22Rv1 (cell line): ENCODE data around the gene DCTN1.

Experiments used
- H3K27ac ChIP-seq: fragments of 450-650 bp; 2 replicates; pipeline ENCODE4 v1.5.1; 2017
- CTCF ChIP-seq: fragments of 450-650 bp; IDR thresholded peaks from 2 replicates; pipeline ENCODE4 v1.5.1; 2017; ENCODE audit warnings: mild to moderate bottlenecking
- ZFX ChIP-seq: fragments of 450-650 bp; IDR thresholded peaks from 2 replicates; pipeline ENCODE4 v1.6.1; 2017; ENCODE audit warnings: antibody characterized with exemption, borderline replicate concordance

The DCTN1 gene

DNA sequence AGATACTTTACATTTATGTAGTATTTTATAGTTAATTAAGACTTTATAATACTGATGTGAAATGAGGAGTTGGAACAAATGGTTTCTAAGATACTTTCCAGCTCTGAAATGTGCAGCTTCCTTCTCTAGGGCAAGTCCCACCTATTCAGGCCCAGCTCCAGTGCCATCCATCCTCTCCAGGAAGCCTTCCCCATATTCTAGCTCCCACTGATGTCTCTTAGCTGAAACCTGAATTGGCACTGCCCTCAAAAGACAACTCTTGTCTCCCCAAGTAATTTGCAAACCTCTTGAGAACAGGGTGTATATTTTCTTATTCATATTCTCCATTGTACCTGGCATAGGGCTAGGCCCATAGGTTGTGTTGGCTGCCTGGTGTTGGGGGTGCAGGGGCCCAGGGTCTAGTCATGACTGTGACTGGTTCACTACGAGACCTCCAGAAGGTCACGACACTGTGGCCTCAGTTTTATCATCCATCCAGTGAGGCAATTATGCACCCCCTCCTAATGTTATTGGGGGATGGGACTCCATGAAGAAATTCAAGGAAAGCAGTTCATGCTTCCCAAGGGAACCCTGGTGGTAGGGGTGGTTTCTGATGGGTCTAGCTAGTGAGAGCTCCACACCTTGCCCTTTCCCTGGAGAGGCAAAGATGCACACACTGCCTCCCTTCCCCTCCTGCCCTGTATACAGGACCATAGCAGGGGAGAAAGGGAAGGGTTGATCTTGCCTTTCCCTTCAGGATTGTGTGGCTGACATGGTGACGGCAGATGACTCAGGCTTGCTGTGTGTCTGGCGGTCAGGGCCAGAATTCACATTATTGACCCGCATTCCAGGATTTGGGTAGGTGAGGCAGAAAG, 44.3 kb upstream of the DCTN1 start:
- TF ChIP-seq CTCF = no peak
- TF ChIP-seq ZFX = no peak
- H3K27ac ChIP-seq = peak overlapping the region; percentile 22; the same call in 1 of the 2 replicates

DNA sequence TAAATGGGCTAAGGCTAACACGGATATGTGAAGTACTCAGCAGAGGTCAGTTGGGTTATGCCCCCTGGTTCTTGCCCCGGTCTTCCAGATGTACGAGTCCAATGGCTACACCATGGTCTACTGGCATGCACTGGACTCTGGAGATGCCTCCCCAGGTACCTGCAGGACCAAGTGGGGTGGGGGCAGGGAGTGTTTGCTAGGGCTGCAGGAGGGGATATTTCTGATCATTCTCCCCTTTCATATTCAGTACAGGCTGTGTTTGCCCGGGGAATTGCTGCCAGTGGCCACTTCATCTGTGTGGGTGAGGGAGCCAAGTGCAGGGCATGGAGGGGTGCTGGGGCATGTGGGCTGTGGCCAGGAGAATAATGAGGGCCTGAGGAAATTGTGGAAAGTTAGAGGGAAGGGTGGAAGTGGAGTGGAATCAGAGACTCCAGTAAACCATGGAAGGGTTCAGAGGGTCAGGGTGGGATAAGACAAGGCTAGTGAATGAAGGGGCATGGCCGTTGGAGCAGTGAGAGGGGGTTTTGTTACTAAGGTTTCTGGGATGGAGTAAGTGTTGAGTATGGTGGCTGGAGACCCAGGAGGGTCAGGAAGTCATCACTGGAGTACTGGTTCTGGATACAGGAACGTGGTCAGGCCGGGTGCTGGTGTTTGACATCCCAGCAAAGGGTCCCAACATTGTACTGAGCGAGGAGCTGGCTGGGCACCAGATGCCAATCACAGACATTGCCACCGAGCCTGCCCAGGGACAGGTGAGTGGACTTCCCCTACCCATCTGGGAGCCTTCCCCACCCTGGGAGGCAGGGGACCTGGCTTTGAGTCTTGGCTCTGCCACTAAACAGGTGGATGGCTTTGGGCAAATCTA, 43.4 kb upstream of the DCTN1 start:
- H3K27ac ChIP-seq = no peak overlapping the region; the same call in 1 of the 2 replicates
- TF ChIP-seq CTCF (no peak), ZFX (no peak)

DNA sequence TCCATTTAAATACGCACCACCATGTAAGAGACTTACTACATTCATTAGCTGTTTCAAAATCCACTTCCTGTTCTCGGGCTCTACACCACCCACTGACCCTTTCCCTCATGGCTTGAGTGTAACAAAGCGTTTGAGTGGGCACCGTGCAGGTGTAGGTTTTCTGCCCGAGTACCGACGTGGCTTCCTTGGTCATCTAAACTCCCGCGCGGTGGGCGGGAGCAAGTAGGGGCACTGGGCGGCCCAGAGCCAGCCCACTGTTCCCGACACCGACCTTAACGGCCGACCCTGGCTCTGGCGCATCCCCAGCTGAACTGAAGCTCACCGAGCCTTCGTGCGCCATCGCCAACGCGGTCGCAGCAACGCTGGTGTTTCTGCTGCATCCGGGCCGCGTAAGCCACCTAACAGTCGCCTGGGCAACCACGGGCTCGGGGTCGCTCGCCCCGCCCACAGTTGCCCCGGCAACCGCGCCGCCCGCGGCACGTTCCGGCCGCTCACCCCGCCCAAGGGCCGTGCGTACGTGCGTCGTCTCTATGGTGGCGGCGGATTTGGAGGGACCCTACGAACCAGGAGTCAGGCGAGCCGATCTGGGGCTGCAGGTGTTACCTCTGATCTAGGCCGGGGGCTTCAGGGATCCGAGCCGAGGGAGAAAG, 41.2 kb upstream of the DCTN1 start, which contains the start of the genes C2orf81 and WDR54:
Gene C2orf81 (minus strand): TSS at position 399 of the 650 bp plus-strand sequence. CDS start 59 bp downstream, at position 340.
Gene WDR54 (plus strand): TSS at position 510 of the 650 bp plus-strand sequence. CDS start 424 bp downstream, outside the sequence.
- TF ChIP-seq CTCF = no peak
- no peak for TF ChIP-seq ZFX
- H3K27ac ChIP-seq = peak within 1 kb of the TSS; percentile 78

GRCh38 chr2:74420443-74421103, 40.5 kb upstream of the DCTN1 start:
- peak overlapping the region; percentile 78 for H3K27ac ChIP-seq

DNA sequence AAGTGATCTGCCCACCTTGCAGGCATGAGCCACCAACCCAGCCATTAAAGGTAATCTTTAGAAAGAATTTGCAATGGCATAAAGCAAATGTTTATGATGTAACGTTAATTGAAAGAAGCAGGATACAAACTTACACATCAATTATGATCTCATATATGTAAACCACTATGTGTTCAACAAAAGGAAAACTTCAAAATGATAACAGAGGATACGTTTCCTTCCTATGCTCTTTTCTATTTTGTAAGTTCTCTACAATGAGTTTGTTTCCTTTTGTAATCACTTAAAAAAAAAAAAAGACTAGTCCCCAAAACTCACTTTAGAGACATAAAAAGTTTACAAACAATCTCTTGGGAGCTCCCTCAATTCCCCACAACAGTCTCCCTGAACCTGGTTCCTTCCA, 39.9 kb upstream of the DCTN1 start:
- no peak overlapping the region for H3K27ac ChIP-seq
- no peak for TF ChIP-seq ZFX
- no peak for TF ChIP-seq CTCF

GRCh38 chr2:74419345-74419744, 39.2 kb upstream of the DCTN1 start:
- no peak overlapping the region for H3K27ac ChIP-seq
- TF ChIP-seq ZFX (no peak), CTCF (no peak)

DNA sequence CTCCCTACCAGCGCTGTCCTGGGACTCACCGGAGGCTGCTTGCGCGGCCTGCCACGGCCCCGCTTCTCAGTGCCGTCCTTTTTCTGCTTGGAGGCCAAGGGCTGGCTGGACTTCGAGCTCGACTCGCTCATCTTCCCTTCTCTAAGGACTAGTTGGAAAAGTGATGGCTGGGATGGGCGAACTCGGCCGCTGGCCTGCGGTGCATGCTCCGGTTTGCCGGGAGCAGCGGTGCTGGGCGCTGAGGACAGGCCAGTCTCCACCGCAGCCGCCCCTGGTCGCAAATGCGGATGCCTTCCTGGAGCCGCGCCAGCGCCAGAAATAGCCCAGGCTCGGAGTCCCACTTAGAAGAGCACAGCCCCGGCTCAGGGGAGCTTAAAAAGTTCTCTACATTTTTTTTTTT, 38.2 kb upstream of the DCTN1 start:
- no peak overlapping the region for H3K27ac ChIP-seq
- TF ChIP-seq CTCF (no peak), ZFX (no peak)
